Thyroid gland (tissue), 4 donors: ENCODE results near the gene PDLIM1. TPM values are rescaled to one million over a fixed set of nuclear protein-coding genes. Genes with fewer than 3 reads are reported as not detected.
"Not testable (repeated sequence)": the region's sequence is repeated elsewhere in the genome, so short reads cannot be mapped to it uniquely, and the experiment has no call there.

Experiments used
- DNase-seq, 2 donors: peaks; one replicate each; pipeline ENCODE4 v3.0.0-alpha.2; 2019
- H3K27ac ChIP-seq, 3 donors: fragments of 200-600 bp; sonication (generic); 1 replicate in 2 of 3; 2 replicates in 1 of 3; pipeline ENCODE4 v1.5.1; 2016 to 2019; ENCODE audit warnings: mild to moderate bottlenecking in 1 of 3, moderate library complexity in 1 of 3
- H3K27me3 ChIP-seq: fragments of 200-600 bp; sonication (generic); one replicate; pipeline ENCODE4 v1.5.1; 2019
- H3K36me3 ChIP-seq, 2 donors: fragments of 200-600 bp; sonication (generic); one replicate each; pipeline ENCODE4 v1.5.1; 2016 to 2019
- H3K4me1 ChIP-seq, 2 donors: fragments of 200-600 bp; sonication (generic); one replicate each; pipeline ENCODE4 v1.5.1; 2017 to 2019
- H3K4me3 ChIP-seq, 3 donors: fragments of 200-600 bp; sonication (generic); replicated peaks in 1 of 3; 1 replicate in 2 of 3; 2 replicates in 1 of 3; pipeline ENCODE4 v1.5.1; 2016; ENCODE audit warnings: mild to moderate bottlenecking in 1 of 3
- H3K9me3 ChIP-seq: fragments of 200-600 bp; sonication (generic); one replicate; pipeline ENCODE4 v1.5.1; 2017
- CTCF ChIP-seq, 6 experiments: fragments of 200-600 bp in 3 of 6; fragments of 450-650 bp in 3 of 6; sonication (generic) in 3 of 6; IDR thresholded peaks; one replicate each; pipeline ENCODE4 v1.5.1; 2016 to 2019; ENCODE audit warnings: antibody characterized with exemption in 6 of 6, mild to moderate bottlenecking in 2 of 6, inconsistent platforms in 1 of 6, moderate library complexity in 1 of 6
- POLR2A ChIP-seq, 2 donors: fragments of 450-650 bp; IDR thresholded peaks; one replicate each; pipeline ENCODE4 v1.6.1; 2017; ENCODE audit warnings: antibody characterized with exemption in 2 of 2, mild to moderate bottlenecking in 2 of 2, moderate library complexity in 1 of 2
- WGBS, 2 donors: methylation state at CpG; one replicate each; pipeline ENCODE4 v1.1.5; 2017; 5-methylcytosine and 5-hydroxymethylcytosine counted together
- intact Hi-C: fragments of 100-400 bp; cut with DNase I; formaldehyde crosslinking; loops from one replicate; pipeline ENCODE4 v1.15.1; 2023
- total RNA-seq, 4 donors: library from RNA; depleted of rRNA; stranded (reverse); fragments of >200 nt; gene quantifications; one replicate each; pipeline ENCODE4 v1.2.3, GENCODE V29; 2016

Gene PDLIM1
- total RNA-seq, 4 donors from 2014 or later, result 67.8 to 158 (median 90.7) TPM

- Histone ChIP-seq H3K36me3 (no peaks in the 10 kb centered on the region), H3K4me3 (no peak overlapping the region), H3K27me3 (no peaks in the 10 kb centered on the region), H3K27ac (no peak overlapping the region), H3K9me3 (no peaks in the 10 kb centered on the region), H3K4me1 (no peaks in the 10 kb centered on the region)
- intact Hi-C loops, result no loop called here
- TF ChIP-seq CTCF (IDR thresholded peaks at IDR 0.05), result no peak
- no peak for TF ChIP-seq POLR2A (IDR thresholded peaks at IDR 0.05)
- WGBS, 2 donors, result 77 to 90% methylated on average over 3 of the region's 3 CpGs
- DNase-seq, result no peak
These were observed 79.1 kb downstream of the PDLIM1 start for GRCh38 chr10:95211606-95212279.

- TF ChIP-seq CTCF (IDR thresholded peaks at IDR 0.05) (no peak), POLR2A (IDR thresholded peaks at IDR 0.05) (no peak)
- Histone ChIP-seq H3K4me3 (no peak overlapping the region), H3K27ac (no peak overlapping the region), H3K4me1 (no peaks in the 10 kb centered on the region), H3K9me3 (no peaks in the 10 kb centered on the region), H3K36me3 (no peaks in the 10 kb centered on the region), H3K27me3 (no peaks in the 10 kb centered on the region)
- DNase-seq, result no peak
- whole genome bisulfite sequencing, 2 donors, result 96 to 97% methylated on average over 6 of the region's 6 CpGs
- intact Hi-C loops, result loop anchor here (10.0 kb wide), 1 partner anchor 155 kb away; no protein-coding TSS in a partner anchor
These were observed 81.2 kb downstream of the PDLIM1 start for GRCh38 chr10:95209509-95210127.

- DNase-seq, result no peak
- peak in 2 of 6 experiments; percentile 42 to 44 for TF ChIP-seq CTCF (IDR thresholded peaks at IDR 0.05)
- TF ChIP-seq POLR2A (IDR thresholded peaks at IDR 0.05), result no peak
- no peaks in the 10 kb centered on the region for H3K4me1 ChIP-seq
- no peak overlapping the region for H3K4me3 ChIP-seq
- no peaks in the 10 kb centered on the region for H3K9me3 ChIP-seq
- H3K36me3 ChIP-seq, result no peaks in the 10 kb centered on the region
- H3K27ac ChIP-seq, result no peak overlapping the region
- intact Hi-C loops, result loop anchor here (10.0 kb wide), 1 partner anchor 156 kb away; no protein-coding TSS in a partner anchor
- no peaks in the 10 kb centered on the region for H3K27me3 ChIP-seq
- WGBS, 2 donors, result 61 to 62% methylated on average over 8 of the region's 8 CpGs
These were observed 82.0 kb downstream of the PDLIM1 start for GRCh38 chr10:95208702-95209391.

GRCh38 chr10:95202865-95203264 is 87.9 kb downstream of the PDLIM1 start:
- H3K4me3 ChIP-seq, H3K27ac ChIP-seq, H3K36me3 ChIP-seq, H3K9me3 ChIP-seq, DNase-seq, H3K4me1 ChIP-seq, H3K27me3 ChIP-seq: not testable (repeated sequence)
- intact Hi-C loops, result loop anchor here (10.0 kb wide), 1 partner anchor 162 kb away; no protein-coding TSS in a partner anchor
- WGBS, 2 donors, result 95 to 98% methylated on average over 5 of the region's 5 CpGs

- H3K27ac ChIP-seq, result no peak overlapping the region
- H3K4me1 ChIP-seq, result no peaks in the 10 kb centered on the region
- TF ChIP-seq POLR2A (IDR thresholded peaks at IDR 0.05) (no peak), CTCF (IDR thresholded peaks at IDR 0.05) (no peak)
- H3K9me3 ChIP-seq, result no peaks in the 10 kb centered on the region
- no peak for DNase-seq
- 92 to 100% methylated on average over 4 of the region's 4 CpGs for WGBS, 2 donors
- intact Hi-C loops, result loop anchor here (10.0 kb wide), 1 partner anchor 163 kb away; no protein-coding TSS in a partner anchor
- H3K27me3 ChIP-seq, result no peaks in the 10 kb centered on the region
- H3K36me3 ChIP-seq, result no peaks in the 10 kb centered on the region
- H3K4me3 ChIP-seq, result no peak overlapping the region
These were observed 89.1 kb downstream of the PDLIM1 start for GRCh38 chr10:95201736-95202135.
